C4-2B (cell line): Measurements from ENCODE around the gene TBCB.

Experiments
- CTCF ChIP-seq: fragments of 450-650 bp; conservative IDR thresholded peaks from 2 replicates; pipeline ENCODE4 v1.5.1; 2017; ENCODE audit warnings: mild to moderate bottlenecking
- ZFX ChIP-seq: fragments of 450-650 bp; IDR thresholded peaks from 2 replicates; pipeline ENCODE4 v1.6.1; 2017

- TF ChIP-seq CTCF, result no peak
- no peak for TF ChIP-seq ZFX
Measured at GRCh38 chr19:36093146-36093662, 22.1 kb upstream of the TBCB start.
